ENCODE data around the gene FAM83C.

- TF ChIP-seq, protein P1, sequence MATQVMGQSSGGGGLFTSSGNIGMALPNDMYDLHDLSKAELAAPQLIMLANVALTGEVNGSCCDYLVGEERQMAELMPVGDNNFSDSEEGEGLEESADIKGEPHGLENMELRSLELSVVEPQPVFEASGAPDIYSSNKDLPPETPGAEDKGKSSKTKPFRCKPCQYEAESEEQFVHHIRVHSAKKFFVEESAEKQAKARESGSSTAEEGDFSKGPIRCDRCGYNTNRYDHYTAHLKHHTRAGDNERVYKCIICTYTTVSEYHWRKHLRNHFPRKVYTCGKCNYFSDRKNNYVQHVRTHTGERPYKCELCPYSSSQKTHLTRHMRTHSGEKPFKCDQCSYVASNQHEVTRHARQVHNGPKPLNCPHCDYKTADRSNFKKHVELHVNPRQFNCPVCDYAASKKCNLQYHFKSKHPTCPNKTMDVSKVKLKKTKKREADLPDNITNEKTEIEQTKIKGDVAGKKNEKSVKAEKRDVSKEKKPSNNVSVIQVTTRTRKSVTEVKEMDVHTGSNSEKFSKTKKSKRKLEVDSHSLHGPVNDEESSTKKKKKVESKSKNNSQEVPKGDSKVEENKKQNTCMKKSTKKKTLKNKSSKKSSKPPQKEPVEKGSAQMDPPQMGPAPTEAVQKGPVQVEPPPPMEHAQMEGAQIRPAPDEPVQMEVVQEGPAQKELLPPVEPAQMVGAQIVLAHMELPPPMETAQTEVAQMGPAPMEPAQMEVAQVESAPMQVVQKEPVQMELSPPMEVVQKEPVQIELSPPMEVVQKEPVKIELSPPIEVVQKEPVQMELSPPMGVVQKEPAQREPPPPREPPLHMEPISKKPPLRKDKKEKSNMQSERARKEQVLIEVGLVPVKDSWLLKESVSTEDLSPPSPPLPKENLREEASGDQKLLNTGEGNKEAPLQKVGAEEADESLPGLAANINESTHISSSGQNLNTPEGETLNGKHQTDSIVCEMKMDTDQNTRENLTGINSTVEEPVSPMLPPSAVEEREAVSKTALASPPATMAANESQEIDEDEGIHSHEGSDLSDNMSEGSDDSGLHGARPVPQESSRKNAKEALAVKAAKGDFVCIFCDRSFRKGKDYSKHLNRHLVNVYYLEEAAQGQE (IDR thresholded peaks at IDR 0.05; ENCODE audit: low read depth): no peak
- peak; percentile 90; the same call in 1 of the 2 replicates for TF ChIP-seq ZBTB7A (IDR thresholded peaks at IDR 0.05; ENCODE audit: low read depth)
- TF ChIP-seq CREB1 (IDR thresholded peaks at IDR 0.05; ENCODE audit: low read depth): peak; percentile 64
- TF ChIP-seq, protein P2, sequence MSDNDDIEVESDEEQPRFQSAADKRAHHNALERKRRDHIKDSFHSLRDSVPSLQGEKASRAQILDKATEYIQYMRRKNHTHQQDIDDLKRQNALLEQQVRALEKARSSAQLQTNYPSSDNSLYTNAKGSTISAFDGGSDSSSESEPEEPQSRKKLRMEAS (IDR thresholded peaks at IDR 0.05): no peak; the same call in 1 of the 2 replicates
- TF ChIP-seq EP300 (IDR thresholded peaks at IDR 0.05; ENCODE audit: borderline replicate concordance): no peak
- TF ChIP-seq EGR1 (IDR thresholded peaks at IDR 0.05): no peak
- peak; percentile 57; the same call in 1 of the 2 replicates for TF ChIP-seq TAF1 (IDR thresholded peaks at IDR 0.05; ENCODE audit: low read depth)
- no peak for TF ChIP-seq USF1 (IDR thresholded peaks at IDR 0.05)
- no peak for TF ChIP-seq FOXM1 (IDR thresholded peaks at IDR 0.05; ENCODE audit: borderline replicate concordance, low read depth)
- TF ChIP-seq YY1 (IDR thresholded peaks at IDR 0.05; ENCODE audit: low read depth): no peak
- TF ChIP-seq TEAD4 (IDR thresholded peaks at IDR 0.05): peak; percentile 5; the same call in 1 of the 2 replicates
Measured at GRCh38 chr20:35277531-35278395, 14.5 kb downstream of the FAM83C start, which contains the start of gene MMP24OS.
